ENCODE results near the gene PLCB3.
"Not testable (repeated sequence)": the region's sequence is repeated elsewhere in the genome, so short reads cannot be mapped to it uniquely, and the experiment has no call there.

Gene PLCB3

DNA sequence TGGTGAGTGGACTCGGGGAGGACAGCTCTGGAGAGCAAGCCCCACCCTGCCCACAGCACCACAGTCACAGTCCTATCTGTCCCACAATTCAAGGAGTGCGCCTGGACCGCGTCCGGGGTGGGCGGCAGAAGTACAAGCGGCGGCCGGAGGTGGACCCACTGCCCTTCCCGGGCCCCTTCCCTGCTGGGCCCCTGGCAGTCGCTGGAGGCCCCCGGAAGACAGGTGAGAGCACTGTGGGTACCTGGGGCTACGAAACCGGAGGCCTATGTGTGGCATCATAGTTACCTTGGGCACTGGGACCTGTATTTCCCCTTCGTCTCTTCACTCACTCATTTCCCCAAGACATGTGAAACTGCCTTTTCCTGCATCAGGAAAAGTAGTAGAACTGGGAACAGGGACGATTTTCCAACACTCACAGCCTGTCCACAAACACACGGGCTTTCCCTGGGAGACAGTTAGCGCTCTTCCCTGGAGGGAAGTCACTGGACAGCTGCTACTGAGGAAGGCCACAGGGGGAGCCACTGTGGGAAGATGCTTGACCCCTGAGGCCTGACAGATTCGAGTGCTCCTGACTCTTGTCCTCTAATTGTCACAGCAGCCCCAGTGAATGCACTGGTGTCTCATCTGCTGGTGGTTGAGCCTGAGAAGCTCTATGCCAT is 62.9 kb downstream of the PLCB3 start:
- DNase-seq (ENCODE audit: low read depth), result no peak
- no peak overlapping the region for H3K4me3 ChIP-seq (ENCODE audit: low read depth, low read length)
- TF ChIP-seq, protein P1, sequence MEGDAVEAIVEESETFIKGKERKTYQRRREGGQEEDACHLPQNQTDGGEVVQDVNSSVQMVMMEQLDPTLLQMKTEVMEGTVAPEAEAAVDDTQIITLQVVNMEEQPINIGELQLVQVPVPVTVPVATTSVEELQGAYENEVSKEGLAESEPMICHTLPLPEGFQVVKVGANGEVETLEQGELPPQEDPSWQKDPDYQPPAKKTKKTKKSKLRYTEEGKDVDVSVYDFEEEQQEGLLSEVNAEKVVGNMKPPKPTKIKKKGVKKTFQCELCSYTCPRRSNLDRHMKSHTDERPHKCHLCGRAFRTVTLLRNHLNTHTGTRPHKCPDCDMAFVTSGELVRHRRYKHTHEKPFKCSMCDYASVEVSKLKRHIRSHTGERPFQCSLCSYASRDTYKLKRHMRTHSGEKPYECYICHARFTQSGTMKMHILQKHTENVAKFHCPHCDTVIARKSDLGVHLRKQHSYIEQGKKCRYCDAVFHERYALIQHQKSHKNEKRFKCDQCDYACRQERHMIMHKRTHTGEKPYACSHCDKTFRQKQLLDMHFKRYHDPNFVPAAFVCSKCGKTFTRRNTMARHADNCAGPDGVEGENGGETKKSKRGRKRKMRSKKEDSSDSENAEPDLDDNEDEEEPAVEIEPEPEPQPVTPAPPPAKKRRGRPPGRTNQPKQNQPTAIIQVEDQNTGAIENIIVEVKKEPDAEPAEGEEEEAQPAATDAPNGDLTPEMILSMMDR (IDR thresholded peaks at IDR 0.05; ENCODE audit: low read depth, low read length, missing control alignments), result peak; percentile 19
- in situ Hi-C loops (cut with HindIII; ENCODE audit: low sequenced_read_pairs), result no loop called here

DNA sequence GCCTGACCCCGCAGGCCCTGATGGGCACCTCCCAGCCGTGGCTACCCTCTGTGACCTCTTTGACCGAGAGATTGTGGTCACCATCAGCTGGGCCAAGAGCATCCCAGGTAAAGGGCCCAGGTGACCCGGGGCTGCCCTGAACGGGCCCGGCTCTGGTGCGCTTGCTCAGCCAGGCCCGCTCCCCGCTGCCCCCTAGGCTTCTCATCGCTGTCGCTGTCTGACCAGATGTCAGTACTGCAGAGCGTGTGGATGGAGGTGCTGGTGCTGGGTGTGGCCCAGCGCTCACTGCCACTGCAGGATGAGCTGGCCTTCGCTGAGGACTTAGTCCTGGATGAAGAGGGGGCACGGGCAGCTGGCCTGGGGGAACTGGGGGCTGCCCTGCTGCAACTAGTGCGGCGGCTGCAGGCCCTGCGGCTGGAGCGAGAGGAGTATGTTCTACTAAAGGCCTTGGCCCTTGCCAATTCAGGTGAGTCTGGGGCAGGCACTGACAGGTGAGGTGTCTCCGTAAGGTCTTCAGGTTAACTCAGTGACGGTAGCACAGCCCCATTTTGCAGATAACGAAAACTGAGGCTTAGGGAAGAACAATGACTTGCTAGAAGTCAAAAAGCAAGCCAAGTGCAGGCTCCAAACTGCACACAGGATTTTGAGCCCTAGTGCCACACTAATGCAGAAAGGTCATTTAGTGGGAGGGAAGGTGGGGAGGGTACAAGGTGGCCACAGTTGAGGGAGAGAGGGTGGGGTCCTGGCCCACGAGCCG is 63.7 kb downstream of the PLCB3 start:
- H3K4me3 ChIP-seq (ENCODE audit: low read depth, low read length), result no peak overlapping the region
- DNase-seq (ENCODE audit: low read depth), result no peak
- in situ Hi-C loops (cut with HindIII; ENCODE audit: low sequenced_read_pairs), result no loop called here
- TF ChIP-seq, protein P1 (IDR thresholded peaks at IDR 0.05; ENCODE audit: low read depth, low read length, missing control alignments), result no peak

DNA sequence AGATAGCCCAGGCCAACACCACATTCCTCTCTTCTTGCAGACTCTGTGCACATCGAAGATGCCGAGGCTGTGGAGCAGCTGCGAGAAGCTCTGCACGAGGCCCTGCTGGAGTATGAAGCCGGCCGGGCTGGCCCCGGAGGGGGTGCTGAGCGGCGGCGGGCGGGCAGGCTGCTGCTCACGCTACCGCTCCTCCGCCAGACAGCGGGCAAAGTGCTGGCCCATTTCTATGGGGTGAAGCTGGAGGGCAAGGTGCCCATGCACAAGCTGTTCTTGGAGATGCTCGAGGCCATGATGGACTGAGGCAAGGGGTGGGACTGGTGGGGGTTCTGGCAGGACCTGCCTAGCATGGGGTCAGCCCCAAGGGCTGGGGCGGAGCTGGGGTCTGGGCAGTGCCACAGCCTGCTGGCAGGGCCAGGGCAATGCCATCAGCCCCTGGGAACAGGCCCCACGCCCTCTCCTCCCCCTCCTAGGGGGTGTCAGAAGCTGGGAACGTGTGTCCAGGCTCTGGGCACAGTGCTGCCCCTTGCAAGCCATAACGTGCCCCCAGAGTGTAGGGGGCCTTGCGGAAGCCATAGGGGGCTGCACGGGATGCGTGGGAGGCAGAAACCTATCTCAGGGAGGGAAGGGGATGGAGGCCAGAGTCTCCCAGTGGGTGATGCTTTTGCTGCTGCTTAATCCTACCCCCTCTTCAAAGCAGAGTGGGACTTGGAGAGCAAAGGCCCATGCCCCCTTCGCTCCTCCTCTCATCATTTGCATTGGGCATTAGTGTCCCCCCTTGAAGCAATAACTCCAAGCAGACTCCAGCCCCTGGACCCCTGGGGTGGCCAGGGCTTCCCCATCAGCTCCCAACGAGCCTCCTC is 64.6 kb downstream of the PLCB3 start:
- in situ Hi-C loops (cut with HindIII; ENCODE audit: low sequenced_read_pairs); DNase-seq (ENCODE audit: low read depth); H3K4me3 ChIP-seq (ENCODE audit: low read depth, low read length): not testable (repeated sequence)

- TF ChIP-seq, protein P1 (IDR thresholded peaks at IDR 0.05; ENCODE audit: low read depth, low read length, missing control alignments), result no peak
- DNase-seq (ENCODE audit: low read depth), result no peak
- in situ Hi-C loops (cut with HindIII; ENCODE audit: low sequenced_read_pairs), result no loop called here
- peak overlapping the region; percentile 90 for H3K4me3 ChIP-seq (ENCODE audit: low read depth, low read length)
Measured at GRCh38 chr11:64316672-64317324, 65.5 kb downstream of the PLCB3 start.

- TF ChIP-seq, protein P1 (IDR thresholded peaks at IDR 0.05; ENCODE audit: low read depth, low read length, missing control alignments), result no peak
- peak within 1 kb of the TSS; percentile 90 for H3K4me3 ChIP-seq (ENCODE audit: low read depth, low read length)
- peak; percentile 92 for DNase-seq (ENCODE audit: low read depth)
- in situ Hi-C loops (cut with HindIII; ENCODE audit: low sequenced_read_pairs), result no loop called here
Measured at GRCh38 chr11:64317325-64317960, 66.1 kb downstream of the PLCB3 start, which contains the start of gene TRMT112. Gene TRMT112, minus strand, starts transcription at chr11:64317559. Its CDS starts 33 bp downstream, at chr11:64317526.

GRCh38 chr11:64317961-64318765 is 66.8 kb downstream of the PLCB3 start, which contains the start of gene PRDX5:
Gene PRDX5, plus strand, starts transcription at chr11:64318121. Its CDS starts 95 bp downstream, at chr11:64318216.
- peak; percentile 86 for DNase-seq (ENCODE audit: low read depth)
- TF ChIP-seq, protein P1 (IDR thresholded peaks at IDR 0.05; ENCODE audit: low read depth, low read length, missing control alignments), result peak; percentile 16
- peak within 1 kb of the TSS; percentile 90 for H3K4me3 ChIP-seq (ENCODE audit: low read depth, low read length)
- in situ Hi-C loops (cut with HindIII; ENCODE audit: low sequenced_read_pairs), result no loop called here
